Lower leg skin (tissue), 3 donors: ENCODE measurements around the gene ZBTB1.

Experiments used
- POLR2A ChIP-seq, 2 donors: fragments of 450-650 bp; IDR thresholded peaks; one replicate each; pipeline ENCODE4 v1.6.1; 2016 to 2017; ENCODE audit warnings: antibody characterized with exemption in 2 of 2, mild to moderate bottlenecking in 1 of 2, moderate library complexity in 1 of 2
- TF ChIP-seq, protein P1 (sequence below), 3 donors: fragments of 450-650 bp; IDR thresholded peaks; one replicate each; pipeline ENCODE4 v1.5.1; 2016; ENCODE audit warnings: antibody characterized with exemption in 3 of 3, mild to moderate bottlenecking in 3 of 3, moderate library complexity in 2 of 3

DNA sequence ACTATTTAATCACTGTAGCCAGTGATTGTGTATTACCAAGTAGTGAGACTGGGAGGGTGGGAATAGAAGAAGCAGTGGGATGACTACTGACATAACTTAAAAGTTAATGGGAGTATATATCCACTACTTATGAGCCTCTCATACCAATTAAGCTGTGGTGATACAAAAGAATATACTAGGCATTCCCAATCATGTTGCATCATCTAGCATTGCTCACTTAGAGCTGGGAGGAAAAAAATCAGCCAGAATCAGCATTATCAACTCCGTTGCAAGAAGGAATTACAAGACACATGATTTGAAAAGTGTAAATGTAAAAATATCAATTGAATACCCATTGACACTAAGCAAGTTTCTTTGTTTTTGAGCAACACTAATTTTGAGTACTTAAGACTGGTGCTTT, 44.4 kb downstream of the ZBTB1 start:
- TF ChIP-seq POLR2A (IDR thresholded peaks at IDR 0.05): no peak
- TF ChIP-seq, protein P1, sequence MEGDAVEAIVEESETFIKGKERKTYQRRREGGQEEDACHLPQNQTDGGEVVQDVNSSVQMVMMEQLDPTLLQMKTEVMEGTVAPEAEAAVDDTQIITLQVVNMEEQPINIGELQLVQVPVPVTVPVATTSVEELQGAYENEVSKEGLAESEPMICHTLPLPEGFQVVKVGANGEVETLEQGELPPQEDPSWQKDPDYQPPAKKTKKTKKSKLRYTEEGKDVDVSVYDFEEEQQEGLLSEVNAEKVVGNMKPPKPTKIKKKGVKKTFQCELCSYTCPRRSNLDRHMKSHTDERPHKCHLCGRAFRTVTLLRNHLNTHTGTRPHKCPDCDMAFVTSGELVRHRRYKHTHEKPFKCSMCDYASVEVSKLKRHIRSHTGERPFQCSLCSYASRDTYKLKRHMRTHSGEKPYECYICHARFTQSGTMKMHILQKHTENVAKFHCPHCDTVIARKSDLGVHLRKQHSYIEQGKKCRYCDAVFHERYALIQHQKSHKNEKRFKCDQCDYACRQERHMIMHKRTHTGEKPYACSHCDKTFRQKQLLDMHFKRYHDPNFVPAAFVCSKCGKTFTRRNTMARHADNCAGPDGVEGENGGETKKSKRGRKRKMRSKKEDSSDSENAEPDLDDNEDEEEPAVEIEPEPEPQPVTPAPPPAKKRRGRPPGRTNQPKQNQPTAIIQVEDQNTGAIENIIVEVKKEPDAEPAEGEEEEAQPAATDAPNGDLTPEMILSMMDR (IDR thresholded peaks at IDR 0.05): no peak
